Measurements from ENCODE around the gene POLR1F.
"Not testable (repeated sequence)": the region's sequence is repeated elsewhere in the genome, so short reads cannot be mapped to it uniquely, and the experiment has no call there.

The POLR1F gene, protein sequence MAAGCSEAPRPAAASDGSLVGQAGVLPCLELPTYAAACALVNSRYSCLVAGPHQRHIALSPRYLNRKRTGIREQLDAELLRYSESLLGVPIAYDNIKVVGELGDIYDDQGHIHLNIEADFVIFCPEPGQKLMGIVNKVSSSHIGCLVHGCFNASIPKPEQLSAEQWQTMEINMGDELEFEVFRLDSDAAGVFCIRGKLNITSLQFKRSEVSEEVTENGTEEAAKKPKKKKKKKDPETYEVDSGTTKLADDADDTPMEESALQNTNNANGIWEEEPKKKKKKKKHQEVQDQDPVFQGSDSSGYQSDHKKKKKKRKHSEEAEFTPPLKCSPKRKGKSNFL

DNA sequence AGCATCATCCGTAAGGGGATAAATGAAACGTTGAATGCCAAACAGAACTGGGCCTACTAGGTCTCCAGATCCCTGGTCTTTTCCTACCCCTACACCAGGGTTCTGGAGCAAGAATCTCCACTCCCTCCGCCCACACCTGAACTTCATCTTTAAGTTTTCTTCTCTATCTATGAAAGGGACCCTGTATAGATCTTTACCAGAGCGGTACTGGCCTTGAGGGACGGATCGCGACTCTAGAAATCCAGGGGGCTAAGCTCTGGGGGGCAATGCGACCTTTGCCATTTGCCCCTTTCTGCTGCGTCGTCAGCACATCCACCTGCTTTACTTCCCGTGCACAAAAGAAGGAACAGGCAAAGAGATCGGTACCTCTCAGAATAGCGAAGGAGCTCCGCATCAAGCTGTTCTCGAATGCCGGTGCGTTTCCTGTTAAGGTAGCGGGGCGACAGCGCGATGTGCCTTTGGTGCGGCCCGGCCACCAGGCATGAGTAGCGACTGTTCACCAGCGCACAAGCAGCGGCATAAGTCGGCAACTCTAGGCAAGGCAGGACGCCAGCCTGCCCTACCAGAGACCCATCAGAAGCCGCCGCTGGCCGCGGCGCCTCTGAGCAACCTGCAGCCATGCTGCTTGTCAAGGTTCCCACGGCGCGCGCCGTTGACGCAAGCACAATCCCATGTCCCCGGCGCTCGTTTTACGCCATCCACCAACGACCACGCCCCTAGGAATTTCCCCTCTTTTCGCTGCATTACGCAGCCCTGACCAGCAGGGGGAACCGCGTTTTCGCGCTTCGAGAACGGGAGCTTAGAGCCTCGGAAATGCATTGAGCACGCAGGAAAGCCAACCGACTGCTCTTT is at the start of gene POLR1F:
Gene POLR1F (minus strand): TSS at position 641 of the 852 bp plus-strand sequence. CDS start 21 bp downstream, at position 620.
- peak; percentile 92 to 93 for DNase-seq (ENCODE audit: low read depth in 2 of 2)

DNA sequence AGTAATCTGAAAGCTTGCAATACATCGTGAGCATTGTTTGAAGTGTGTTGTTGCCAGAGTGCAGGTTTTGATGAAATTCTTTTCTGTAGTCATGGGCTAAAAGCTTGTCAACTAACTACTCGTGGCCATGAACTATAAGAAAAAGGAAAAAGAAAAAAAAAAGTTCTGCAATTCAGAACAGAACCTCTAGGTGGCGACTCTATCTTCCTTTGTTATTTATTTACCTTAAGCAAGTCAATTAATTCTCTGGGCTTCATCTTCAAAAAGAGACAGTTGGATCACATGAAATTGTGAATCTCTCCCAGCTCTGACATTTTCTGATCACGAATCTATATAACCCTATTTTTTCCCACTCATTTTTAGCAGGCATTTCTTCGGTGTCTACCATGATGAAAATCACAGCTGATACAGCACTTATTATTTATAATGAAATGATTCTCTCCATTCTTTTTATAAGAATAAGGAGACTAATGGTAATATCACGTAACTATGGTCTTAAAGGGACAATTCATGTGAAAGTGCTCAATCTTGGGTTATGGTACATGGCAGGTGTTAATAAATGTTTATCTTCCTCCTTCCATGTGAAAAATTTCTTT is 45.8 kb upstream of the POLR1F start:
- DNase-seq (ENCODE audit: low read depth in 2 of 2), result peak in 1 of 2 experiments; percentile 5

DNA sequence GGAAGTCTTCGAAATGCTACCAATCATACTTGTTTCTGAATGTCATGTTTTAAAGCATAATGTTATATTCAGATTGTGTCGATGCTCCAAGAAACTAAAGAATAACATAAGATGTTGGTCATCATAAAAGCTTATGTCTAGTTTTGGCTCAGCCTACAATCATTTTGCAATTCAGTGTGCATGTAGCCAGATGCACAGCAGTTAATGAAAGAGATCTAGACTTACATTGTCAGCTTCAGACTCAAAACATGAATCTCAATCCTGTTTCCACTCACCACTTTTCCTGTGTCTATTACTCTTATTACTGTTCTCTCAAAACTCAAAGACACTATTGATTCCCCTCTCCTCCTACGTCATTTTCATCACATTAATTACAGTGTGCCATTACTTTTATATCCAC is 43.2 kb upstream of the POLR1F start:
- DNase-seq (ENCODE audit: low read depth in 2 of 2), result no peak

DNA sequence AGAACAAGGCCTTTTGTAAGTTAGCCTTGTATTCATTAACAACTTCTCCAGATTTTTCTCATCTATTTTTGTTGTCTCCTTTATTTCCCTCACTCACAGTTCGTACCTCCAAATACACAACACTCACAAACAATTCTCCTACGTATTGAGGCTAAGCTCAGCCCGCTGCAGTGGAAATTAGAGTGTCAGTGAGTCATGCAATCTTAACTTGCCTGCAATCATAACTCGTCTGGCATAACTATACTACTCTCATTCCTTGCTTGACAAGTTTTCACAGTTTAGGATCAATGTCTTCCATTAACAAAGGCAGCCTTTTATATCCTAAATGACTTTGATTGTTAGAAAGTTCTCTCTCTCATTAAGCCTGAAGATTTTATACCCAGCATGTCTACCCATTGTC is 40.8 kb upstream of the POLR1F start:
- DNase-seq (ENCODE audit: low read depth in 2 of 2), result no peak

DNA sequence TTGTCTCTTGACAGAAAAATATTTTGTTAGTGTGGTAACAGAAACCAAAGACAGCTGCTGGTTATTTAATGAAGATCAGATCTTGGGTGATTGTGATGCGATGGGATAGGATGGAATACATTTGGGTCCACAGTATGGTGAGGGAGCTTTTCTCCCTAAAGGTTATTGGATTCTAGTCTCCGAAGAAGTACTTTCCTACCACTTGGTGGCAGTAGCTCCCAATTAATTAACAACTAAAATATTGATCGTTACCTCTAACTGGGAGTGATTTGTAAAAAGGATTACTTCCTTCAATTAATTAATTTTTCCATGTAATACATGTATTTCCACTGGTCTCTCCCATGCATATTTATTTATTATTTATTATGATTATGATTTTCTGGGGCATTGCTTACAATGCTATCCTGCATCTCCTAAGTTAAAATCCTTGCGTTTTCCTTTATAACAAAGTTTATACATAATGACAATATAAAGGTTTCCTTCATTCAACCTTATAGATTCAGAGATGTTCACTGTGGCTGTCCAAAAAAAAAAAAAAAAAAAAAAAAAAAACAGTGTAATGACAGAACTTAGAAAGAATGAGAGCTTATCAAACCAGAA is 39.0 kb upstream of the POLR1F start:
- DNase-seq (ENCODE audit: low read depth in 2 of 2), result peak; percentile 10 to 15

DNA sequence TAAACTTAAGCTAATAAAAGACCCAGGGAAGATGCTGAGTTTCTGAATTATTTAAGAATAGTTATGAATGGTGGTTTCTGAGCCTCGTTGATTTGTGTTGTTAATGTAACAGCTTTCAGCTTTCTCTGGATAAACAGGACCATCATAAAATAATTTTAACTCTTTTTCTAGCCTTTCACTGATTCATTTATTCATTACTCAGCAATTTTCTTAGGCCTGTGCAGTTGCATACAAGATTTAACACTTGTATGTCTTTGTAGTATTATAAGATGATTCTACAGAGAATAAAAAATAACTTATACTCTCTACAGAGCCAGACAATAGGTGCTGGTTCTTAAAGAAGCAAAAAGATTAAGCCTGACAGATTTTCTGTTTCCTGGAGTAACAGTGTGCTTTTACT is 35.2 kb upstream of the POLR1F start:
- no peak for DNase-seq (ENCODE audit: low read depth in 2 of 2)

DNA sequence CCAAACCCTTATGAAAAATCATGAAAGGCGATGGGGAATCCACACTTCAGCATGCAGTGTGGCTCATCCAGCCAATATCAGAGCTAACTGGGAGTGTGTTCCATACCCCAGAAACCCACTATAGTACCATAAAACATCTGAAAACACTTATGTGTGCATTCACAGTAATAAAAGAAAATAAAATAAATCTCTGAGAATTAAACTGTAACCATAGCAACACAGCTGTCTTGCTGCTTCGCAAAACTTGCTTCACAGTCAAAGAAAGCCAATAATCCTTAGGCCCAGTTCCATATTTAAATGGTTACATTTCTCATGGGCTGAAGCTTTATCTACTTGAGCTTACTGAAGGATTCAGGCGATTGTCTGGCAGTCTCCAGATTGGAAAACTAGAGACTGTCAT is 19.9 kb upstream of the POLR1F start:
- peak in 1 of 2 experiments; percentile 4 for DNase-seq (ENCODE audit: low read depth in 2 of 2)

DNA sequence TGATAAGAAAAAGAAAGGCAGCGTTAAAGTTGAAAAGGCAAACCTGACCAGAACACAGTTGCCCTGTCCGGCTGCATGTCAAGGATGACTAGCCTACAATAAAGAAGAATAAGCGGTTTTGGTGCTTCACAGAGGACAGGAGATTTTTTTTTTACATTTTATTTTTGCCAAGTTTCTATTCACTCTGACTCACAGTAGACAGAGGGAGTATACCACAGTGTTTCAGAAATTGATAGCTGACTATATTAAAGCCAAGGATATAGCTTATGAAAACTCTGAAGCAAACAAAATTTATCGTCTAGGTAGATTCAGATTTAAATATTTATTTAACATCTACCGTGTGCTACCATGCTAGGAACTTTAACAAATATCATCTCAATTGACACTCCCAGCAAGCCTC is 16.9 kb upstream of the POLR1F start:
- DNase-seq (ENCODE audit: low read depth in 2 of 2), result no peak

DNA sequence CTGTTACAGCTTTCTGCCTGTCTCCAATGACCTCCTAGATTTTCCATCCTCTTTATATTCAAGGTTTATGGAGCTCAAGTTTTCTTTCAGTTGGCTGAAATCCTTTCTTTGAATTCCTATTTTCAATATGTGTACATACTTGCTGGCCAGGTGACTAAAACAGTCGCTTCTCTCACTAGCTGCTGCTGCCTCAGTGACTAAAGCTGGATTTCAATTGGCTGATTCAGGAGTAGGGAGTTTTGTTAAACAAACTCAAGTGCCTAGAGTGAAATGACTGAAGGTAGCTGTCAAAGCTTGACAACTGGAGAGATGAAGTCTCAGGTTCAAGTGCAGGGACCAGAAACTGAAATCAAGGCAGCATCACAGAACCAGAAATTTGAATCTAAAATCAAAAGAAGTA is 6.7 kb upstream of the POLR1F start:
- no peak for DNase-seq (ENCODE audit: low read depth in 2 of 2)

DNA sequence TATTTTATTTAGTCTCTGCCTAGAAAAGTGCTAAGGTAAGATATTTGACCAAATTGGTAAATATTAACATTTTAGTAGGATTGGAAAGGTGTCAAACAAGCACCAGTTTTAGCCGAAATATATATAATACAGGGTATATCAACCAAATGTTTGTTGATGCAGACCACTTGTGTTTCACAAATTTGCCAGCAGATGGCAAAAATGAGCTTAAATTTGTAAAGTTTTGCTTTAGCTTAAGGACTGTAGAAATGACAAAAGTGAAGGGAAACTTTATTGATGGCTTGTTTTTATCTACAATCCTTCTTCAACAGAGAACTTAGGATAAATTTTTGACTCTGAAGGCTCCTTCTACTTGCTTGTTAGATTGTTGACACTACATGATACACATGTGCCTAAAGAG is 4.8 kb upstream of the POLR1F start:
- DNase-seq (ENCODE audit: low read depth in 2 of 2), result peak in 1 of 2 experiments; percentile 20

DNA sequence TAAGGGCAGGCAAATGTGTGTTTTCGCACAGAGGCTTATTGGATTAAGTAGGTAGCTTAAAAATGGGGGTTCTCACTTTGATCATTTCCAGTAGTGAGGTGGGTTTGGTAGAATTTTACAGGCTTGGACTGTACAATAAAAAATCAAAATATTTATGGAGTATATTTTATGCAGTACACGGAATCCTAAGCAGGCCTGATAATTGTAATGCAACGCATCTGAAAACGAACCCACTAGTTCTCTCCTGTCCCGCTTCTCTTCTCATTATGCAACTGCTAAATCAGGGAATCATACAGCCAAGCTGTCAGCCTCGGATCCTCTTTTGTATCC is 377 bp upstream of the POLR1F start:
- no peak for DNase-seq (ENCODE audit: low read depth in 2 of 2)

DNA sequence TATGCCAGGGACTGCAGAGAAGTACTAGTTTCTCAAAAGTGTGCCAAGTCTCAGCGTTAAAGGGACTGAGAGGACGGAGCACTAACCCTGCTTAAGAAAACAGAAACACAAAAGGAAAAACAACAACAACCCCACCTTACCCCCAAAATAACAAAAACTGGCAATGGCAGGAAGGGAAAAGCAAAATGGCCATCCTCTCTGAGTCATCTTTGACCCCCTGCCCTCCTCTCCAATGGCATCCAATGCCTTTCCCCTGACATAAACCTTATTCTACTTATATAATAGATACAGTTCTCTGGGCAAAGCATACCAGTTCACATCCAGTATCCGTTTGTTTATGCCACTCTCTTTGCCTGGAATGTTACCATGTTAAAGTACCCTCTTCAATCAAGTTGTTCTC is 1.6 kb downstream of the POLR1F start:
- no peak for DNase-seq (ENCODE audit: low read depth in 2 of 2)

DNA sequence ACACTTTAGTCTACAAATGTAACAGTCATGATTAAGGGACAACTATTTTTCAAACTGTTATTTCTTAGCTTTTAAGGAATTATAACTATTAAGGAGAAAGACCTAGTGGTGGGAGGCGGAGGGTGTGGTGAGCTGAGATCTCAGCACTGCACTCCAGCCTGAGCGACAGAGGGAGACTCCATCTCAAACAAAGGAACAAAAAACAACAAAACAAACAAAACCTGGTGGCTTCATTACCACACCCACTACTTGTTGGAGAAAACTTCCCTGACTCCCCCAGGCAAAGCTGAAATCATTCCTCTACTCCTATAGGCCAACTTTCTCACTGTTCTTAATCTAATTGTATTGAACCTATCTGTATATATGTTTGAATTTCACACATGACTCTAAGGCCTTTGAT is 3.2 kb downstream of the POLR1F start:
- no peak for DNase-seq (ENCODE audit: low read depth in 2 of 2)

DNA sequence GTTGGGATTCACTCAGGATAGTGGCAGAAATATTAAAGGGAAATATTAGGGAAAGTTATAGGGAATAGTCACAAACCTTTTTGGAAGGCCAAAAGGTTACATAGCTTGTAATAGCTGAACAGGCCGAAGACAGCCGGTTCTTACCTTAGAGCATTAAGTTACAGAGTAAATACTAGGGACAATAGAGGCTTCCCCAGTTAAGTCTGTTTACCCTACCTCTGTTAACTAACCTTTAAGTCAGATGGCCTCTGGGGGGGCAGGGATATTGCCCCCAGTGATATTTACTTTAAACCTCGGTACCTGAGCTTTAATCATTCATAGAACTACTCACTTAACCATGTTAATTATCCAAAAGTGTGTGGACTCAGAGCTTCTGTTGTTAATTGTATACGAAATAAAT is 7.4 kb downstream of the POLR1F start:
- no peak for DNase-seq (ENCODE audit: low read depth in 2 of 2)

DNA sequence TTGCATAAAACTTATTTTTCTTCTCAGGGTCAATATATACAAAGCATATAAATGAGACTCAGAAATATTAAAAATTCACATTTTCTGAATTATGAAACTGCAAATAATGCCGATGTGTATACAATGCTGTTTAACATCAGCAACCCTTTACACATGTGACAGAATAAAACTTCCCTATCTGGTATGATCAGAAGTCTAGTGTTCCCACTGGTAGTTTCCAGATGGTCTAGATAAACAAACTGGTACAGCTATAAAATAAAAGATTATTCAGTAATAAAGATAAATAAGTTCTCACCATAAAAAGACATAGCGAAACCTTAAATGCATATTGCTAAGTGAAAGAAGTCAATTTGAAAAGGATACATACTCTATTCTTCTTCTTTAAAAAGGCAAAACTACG is 7.9 kb downstream of the POLR1F start:
- DNase-seq (ENCODE audit: low read depth in 2 of 2), result no peak

DNA sequence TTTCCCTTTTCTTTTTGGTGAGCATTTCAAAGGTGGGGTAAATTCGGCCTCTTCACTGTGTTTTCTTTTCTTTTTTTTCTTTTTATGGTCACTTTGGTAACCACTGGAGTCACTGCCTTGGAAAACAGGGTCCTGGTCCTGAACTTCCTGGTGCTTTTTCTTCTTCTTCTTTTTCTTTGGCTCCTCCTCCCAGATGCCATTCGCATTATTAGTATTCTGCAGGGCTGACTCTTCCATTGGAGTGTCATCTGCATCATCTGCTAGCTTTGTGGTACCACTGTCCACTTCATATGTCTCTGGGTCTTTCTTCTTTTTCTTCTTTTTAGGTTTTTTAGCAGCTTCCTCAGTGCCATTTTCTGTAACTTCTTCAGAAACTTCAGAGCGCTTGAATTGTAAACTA is 10.5 kb downstream of the POLR1F start:
- no peak for DNase-seq (ENCODE audit: low read depth in 2 of 2)

DNA sequence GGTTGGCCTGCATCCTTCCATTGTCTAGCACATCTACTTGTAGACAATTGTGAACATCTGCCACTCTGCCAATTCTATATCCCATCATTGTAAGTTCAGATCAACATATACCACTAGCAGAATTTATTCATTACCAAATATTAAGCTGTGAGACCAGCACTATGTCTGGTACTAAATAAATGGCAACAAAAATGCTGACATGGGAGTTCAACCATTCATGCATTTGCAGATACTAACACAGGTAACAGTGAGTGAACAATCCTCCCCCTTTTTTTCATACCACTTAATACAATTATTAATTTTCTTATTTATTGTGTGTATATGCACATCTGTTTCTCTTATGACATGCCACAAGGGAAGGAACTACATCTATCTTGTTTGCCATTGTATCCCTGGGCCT is 11.9 kb downstream of the POLR1F start:
- no peak for DNase-seq (ENCODE audit: low read depth in 2 of 2)

DNA sequence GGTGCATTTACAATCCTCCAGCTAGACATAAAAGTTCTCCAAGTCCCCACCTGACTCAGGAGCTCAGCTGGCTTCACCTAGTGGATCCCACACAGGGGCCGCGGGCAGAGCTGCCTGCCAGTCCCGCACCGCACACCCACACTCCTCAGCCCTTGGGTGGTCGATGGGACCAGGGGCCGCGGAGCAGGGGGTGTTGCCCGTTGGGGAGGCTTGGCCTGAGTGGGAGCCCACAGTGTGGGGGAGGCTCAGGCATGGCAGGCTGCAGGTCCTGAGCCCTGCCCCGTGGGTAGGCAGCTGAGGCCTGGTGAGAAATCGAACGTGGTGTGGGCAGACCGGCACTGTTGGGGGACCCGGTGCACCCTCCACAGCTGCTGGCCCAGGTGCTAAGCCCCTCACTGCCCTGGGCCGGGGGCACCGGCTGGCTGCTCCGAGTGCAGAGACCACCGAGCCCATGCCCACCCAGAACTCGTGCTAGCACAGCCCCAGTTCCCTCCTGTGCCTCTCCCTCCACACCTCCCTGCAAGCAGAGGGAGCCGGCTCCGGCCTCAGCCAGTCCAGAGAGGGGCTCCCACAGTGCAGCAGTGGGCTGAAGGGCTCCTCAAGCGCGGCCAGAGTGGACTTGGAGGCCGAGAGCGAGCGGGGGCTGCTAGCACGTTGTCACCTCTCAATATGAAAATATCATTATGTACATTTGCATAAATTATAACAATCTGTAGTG is 16.6 kb downstream of the POLR1F start:
- no peak for DNase-seq (ENCODE audit: low read depth in 2 of 2)

DNA sequence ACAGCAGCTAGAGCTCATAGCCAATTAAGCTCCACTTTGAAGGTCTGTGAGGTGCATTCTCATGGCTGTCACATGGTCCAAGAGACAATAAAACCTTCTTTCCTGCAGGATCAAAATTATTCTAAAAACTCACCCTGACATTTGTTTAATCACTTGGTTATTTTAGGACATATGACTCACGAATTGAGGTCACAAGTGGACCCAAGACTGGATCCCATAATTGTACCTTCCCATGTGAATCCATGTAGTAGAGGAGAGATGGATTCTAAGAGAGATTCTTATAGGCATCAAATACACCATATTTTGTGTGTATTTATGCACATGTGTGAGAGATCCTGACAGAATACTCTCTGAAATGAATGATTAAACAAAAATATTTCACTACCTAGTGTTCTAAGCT is 18.1 kb downstream of the POLR1F start:
- no peak for DNase-seq (ENCODE audit: low read depth in 2 of 2)

DNA sequence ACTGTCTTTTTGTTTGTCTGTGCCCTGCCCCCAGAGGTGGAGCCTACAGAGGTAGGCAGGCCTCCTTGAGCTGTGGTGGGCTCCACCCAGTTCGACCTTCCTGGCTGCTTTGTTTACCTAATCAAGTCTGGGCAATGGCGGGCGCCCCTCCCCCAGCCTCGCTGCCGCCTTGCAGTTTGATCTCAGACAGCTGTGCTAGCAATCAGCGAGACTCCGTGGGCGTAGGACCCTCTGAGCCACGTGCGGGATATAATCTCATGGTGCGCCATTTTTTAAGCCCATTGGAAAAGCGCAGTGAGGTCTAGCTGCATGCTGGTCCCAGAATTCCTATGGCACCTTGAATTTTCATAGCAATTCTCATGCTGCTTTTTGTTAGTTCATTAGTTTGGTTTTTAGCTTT is 19.7 kb downstream of the POLR1F start:
- DNase-seq (ENCODE audit: low read depth in 2 of 2), result not testable (repeated sequence)

DNA sequence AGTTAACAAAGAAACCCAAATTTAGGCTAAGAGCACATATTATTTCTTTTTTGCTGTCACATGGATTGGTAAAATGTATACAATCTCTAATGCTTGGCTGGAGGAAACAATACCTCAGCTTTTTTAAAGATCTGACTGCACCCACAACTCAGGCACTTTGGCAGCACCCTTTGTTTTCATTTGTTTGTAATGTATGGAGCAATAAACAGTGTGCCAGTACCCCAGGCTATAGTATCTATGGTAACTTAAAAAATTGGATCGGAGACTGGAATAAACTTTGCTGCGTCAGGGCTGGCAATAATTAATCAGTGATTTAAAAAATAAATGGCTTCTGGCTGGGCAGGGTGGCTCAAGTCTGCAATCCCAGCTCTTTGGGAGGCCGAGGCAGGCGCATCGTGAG is 27.2 kb downstream of the POLR1F start:
- DNase-seq (ENCODE audit: low read depth in 2 of 2), result no peak

DNA sequence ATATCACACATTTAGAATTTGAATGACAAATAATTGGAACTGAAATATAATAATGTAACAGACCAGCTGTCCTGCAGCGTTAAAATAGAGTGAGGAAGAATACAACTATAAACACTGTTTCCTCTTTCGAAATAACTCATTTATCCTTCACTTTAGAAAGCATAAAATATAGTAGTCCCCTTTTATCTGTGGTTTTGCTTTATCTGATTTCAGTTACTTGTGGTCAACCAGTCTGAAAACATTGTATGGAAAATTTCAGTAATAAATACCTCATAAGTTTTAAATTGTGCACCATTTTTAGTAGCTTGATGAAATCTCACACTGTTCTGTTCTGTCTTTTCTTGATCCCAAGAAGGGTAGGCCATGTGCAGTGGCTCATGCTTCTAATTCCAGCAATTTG is 31.7 kb downstream of the POLR1F start:
- peak; percentile 53 to 56 for DNase-seq (ENCODE audit: low read depth in 2 of 2)

Measured in fibroblast of skin of left quadriceps (primary cell).